GM18507 (cell line): ENCODE measurements around the gene DEFB129.
"Not testable (repeated sequence)": the region's sequence is repeated elsewhere in the genome, so short reads cannot be mapped to it uniquely, and the experiment has no call there.

Source experiments
- DNase-seq: peaks from one replicate; pipeline ENCODE4 v3.0.0; 2011; ENCODE audit warnings: low read depth; ENCODE audit not compliant: insufficient read length; ENCODE audit errors: extremely low spot score
- FAIRE-seq: peaks from 2 replicates; lab custom pipeline; 2011; peaks lifted over from hg19 to GRCh38; lab: Jason Lieb, UNC

Gene DEFB129

GRCh38 chr20:226958-227357, at the start of gene DEFB129:
Gene DEFB129, plus strand, starts transcription at chr20:227258. Its CDS starts 31 bp downstream, at chr20:227289.
- FAIRE-seq (no peak), DNase-seq (no peak)

GRCh38 chr20:184288-184687, 42.8 kb upstream of the DEFB129 start:
- no peak for DNase-seq
- no peak for FAIRE-seq

- DNase-seq (no peak), FAIRE-seq (no peak)
Observed at GRCh38 chr20:187733-188132, 39.3 kb upstream of the DEFB129 start.

- FAIRE-seq (no peak), DNase-seq (no peak)
Observed at GRCh38 chr20:189611-190010, 37.4 kb upstream of the DEFB129 start, which contains the start of gene DEFB128. Gene DEFB128, minus strand, starts transcription at chr20:189711. Its CDS starts 88 bp downstream, at chr20:189623.

- DNase-seq = no peak
- FAIRE-seq = no peak
Observed at GRCh38 chr20:198225-198624, 28.8 kb upstream of the DEFB129 start.

DNA sequence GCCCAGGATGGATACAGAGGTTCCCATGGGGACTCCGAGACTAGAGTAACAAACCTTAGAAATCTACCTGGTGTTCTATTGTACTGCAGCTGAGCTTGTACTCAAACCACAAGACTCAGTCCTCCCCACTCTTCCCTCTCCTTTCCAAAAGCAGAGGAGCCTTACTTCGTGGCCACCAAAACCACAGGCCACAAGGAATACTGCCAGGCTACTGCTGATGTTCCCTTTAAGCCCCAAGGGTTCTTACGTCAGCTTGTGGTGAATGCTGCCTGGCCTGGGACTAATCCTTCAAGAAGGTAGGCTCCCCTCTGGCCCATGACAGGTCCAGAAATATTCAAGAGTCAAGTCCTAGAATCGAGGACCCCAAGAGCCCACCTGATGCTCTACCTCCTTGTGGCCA, 27.1 kb upstream of the DEFB129 start:
- DNase-seq (no peak), FAIRE-seq (no peak)

DNA sequence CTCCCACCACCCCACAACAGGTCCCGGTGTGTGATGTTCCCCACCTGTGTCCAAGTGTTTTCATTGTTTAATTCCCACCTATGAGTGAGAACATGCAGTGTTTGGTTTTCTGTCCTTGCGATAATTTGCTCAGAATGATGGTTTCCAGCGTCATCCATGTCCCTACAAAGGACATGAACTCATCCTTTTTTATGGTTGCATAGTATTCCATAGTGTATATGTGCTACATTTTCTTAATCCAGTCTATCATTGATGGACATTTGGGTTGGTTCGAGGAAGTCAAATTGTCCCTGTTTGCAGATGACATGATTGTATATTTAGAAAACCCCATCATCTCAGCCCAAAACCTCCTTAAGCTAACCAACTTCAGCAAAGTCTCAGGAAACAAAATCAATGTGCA, 23.4 kb upstream of the DEFB129 start:
- not testable (repeated sequence) for FAIRE-seq, DNase-seq

DNA sequence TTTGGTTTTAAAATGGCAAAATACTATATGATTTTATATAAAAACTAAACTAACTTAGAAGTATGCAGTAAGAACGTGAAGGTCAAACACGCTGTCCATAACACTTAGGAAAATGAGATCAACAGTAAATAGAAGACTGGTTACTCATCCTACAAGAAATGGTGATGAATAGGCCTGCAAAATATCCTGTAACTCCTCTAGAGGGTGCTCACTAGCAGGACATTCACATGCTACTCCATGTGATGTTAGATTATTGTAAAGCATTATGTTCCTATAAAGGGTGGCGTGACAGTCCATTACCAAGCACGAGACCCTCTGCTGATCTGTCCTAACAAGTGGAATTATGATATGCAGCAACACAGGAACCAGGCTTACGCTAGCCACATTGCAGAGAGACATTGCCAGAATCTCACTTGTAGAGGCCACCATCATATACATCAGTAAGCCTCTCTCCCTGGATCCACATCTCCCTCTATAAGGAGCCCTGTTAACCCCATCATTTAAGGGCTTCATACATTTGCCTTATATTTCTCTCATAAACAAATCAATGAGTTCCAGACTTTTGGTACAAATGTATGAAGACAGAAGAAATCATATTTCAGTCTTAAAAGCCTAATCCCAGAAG, 18.0 kb upstream of the DEFB129 start:
- peak; percentile 5 for DNase-seq
- peak; percentile 89 for FAIRE-seq

DNA sequence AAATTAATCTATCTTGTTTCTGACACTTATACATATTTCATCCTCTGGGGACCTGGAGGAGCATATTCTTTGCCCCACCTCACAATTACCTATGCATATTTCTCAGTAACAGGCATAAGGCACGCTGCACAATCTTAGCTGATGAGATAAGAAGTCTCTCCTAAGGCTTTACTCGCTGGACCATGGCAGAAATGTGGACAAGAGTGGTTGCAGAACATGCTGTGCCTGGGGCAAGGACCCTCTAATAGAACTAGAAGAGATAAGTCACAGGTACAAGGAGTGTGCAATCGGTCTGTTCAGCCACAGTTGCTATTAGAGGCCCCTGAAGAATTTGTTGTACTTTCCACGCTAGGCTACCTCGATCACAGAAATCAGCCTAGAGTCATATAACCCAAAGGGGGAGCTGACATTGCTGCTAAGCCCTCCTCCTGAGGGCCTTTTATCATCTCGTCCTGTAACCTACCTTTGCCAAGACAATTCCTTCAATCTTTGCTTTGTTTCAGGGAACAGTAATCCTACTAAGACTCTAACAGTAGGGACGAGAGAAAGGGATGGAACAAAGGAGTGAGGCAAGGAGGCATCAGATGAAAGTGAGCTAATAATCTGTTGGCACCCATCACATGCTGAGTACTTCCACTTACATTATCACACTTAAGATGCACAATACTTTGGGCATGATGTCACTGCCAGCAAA, 16.1 kb upstream of the DEFB129 start:
- no peak for DNase-seq
- no peak for FAIRE-seq

- FAIRE-seq (no peak), DNase-seq (no peak)
Observed at GRCh38 chr20:214383-214782, 12.7 kb upstream of the DEFB129 start.

GRCh38 chr20:215796-216195, 11.3 kb upstream of the DEFB129 start:
- FAIRE-seq = no peak
- no peak for DNase-seq

DNA sequence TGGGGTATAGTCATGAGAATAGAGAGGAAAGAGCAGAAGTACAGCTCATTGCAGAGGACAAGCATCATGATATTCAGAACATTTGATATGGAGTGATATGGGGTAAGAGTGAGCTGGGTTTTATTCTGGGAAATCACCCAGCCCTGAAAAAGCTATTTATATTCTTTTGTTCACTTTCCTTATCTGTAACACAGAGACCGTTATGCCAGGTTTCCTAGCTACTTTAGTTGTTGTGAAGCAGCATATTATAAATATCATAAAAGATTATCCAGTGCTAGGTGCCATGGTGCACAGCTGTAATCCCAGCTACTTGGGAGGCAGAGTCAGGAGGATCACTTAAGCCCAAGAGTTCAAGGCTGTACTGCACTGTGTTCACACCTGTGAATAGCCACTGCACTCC, 9.8 kb upstream of the DEFB129 start:
- DNase-seq = no peak
- FAIRE-seq = no peak

- no peak for FAIRE-seq
- no peak for DNase-seq
Observed at GRCh38 chr20:219290-220115, 7.6 kb upstream of the DEFB129 start.

GRCh38 chr20:221258-221830, 5.7 kb upstream of the DEFB129 start:
- no peak for DNase-seq
- FAIRE-seq = no peak

GRCh38 chr20:225879-226278, 1.2 kb upstream of the DEFB129 start:
- DNase-seq, FAIRE-seq: not testable (repeated sequence)

DNA sequence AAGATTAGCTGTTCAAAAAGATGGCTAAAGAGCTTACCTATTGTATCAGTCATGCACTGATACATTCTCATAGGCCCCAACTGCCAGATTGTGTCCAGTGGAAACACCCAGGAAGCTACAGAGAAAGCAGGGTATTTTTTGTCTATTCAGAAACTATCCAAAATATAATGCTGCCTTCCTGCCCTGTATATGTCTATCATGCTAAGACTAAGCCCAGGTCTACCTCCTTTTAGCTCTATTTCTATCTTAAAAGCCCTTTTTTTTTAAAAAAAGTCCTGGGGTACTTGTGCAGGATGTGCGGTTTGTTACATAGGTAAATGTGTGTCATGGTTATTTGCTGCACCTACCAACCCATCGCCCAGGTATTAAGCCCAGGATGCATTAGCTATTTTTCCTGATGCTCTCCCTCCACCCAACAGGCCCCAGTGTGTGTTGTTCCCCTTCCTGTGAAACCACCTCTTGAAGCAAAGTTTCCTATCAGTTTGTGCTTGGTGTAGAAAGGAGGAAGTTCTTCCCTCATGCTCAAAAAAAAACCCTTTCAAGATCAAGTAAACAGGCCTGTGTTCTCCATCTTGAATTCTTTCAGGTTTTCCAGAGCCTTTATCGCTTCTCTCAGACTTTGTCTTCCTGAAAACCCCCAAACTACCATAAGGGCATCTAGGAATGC, 514 bp downstream of the DEFB129 start:
- FAIRE-seq (peak; percentile 29), DNase-seq (no peak)

- no peak for DNase-seq
- no peak for FAIRE-seq
Observed at GRCh38 chr20:235891-236290, 8.8 kb downstream of the DEFB129 start.

DNA sequence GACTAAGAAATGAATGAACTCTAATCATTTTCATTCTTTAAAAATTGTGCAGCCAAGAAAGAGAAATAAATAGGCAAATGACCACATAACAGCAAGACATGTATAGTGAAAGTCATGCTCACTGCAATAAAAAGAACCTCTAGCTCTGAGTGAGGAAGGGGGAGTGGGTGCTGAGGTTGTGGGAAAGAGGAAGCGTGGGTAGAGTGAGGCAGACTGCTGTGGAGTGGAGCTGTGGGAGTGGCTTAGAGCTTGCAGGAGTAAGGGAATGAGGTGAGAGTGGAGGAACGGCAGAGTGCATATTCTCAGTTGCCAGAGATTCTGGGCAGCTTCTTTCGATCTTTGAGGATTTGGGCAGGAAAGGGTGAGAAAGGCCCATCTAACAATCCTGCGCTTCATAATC, 10.4 kb downstream of the DEFB129 start:
- DNase-seq (no peak), FAIRE-seq (peak; percentile 62)

- FAIRE-seq (peak; percentile 45), DNase-seq (no peak)
Observed at GRCh38 chr20:237929-238328, 10.9 kb downstream of the DEFB129 start.

DNA sequence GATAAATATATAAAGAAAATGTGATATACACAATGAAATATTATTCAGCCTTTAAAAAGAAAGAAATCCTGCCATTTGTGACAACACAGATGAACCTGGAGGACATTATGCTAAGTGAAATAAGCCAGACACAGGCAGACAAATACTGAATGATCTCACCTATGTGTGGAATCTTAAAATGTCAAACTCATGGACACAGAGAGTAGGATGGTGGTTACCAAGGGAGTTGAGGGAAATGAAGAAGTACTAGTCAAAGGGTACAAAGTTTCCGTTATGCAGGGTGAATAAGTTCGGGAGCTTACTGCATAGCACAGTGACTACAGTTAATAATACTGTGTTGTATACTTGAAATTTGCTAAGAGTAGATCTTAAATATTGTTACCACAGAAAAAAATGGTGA, 15.8 kb downstream of the DEFB129 start:
- no peak for DNase-seq
- FAIRE-seq = no peak
